ENCODE measurements around the gene REXO5. TPM values are rescaled to one million over a fixed set of nuclear protein-coding genes. Genes with fewer than 3 reads are reported as not detected.

REXO5 gene, protein sequence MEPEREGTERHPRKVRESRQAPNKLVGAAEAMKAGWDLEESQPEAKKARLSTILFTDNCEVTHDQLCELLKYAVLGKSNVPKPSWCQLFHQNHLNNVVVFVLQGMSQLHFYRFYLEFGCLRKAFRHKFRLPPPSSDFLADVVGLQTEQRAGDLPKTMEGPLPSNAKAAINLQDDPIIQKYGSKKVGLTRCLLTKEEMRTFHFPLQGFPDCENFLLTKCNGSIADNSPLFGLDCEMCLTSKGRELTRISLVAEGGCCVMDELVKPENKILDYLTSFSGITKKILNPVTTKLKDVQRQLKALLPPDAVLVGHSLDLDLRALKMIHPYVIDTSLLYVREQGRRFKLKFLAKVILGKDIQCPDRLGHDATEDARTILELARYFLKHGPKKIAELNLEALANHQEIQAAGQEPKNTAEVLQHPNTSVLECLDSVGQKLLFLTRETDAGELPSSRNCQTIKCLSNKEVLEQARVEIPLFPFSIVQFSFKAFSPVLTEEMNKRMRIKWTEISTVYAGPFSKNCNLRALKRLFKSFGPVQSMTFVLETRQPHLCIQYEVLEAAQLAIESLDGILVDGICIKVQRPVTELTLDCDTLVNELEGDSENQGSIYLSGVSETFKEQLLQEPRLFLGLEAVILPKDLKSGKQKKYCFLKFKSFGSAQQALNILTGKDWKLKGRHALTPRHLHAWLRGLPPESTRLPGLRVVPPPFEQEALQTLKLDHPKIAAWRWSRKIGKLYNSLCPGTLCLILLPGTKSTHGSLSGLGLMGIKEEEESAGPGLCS
- total RNA-seq (2021) (8.5 to 10.5 TPM (median 9.2 TPM) in 3 replicates), Bru-seq, nascent RNA (percentile 57 among the genes with signal in this experiment)
- long read RNA-seq, experiment 1, transcript REXO5-201 (20 exons, 2,722 nt): major isoform, 7 of 25 reads
- long read RNA-seq, experiment 1, partial matches to known transcripts: 2 of 25 reads
- long read RNA-seq, experiment 1, other reads (novel, unspliced or antisense): 13 of 25 reads
- long read RNA-seq, experiment 2, partial matches to known transcripts: 1 of 7 reads
- long read RNA-seq, experiment 2, other reads (novel, unspliced or antisense): 6 of 7 reads
- long read RNA-seq, experiment 3, partial matches to known transcripts: 0 of 5 reads
- long read RNA-seq, experiment 3, other reads (novel, unspliced or antisense): 4 of 5 reads

DNA sequence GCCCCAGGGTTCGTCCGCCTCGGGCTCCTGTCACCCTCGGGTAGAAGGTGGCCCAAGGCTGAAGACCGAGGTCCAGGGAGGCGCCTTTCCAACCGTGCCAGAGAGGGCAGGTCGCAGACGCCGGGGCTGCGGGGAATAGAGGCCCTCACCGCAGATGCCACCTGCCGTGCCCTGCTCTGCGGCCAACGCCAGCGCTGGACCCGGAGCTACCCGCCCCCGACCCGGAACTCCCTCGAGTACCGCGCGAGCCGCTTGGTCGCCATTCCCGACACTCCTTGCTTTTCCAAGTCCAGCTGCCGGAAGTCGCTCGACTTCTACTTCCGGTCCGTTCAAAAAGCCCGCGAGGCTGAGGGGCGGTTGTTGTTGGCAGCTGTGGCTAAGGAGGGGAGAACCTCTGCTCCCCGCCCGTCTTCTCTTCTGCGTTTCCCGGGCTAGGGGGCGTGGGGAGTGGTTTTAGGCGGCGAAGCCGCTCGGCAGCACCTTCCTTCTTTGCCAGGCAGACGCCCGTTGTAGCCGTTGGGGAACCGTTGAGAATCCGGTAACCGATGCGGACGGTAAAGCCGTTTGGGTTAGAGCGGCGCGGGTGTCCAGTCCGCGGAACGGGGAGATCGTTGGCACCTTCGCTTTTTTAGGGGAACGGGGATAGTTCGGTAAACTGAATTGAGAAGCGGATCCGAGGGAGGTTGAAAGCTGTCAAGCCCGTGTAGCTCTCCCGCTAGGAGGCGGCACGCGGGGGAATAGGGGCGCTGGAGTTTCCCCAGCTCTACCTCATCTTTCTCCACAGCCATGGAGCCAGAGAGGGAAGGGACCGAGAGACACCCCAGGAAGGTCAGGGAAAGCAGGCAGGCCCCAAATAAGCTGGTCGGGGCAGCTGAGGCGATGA lies at the start of gene REXO5, which contains the start of gene ERI2:
TSS of gene REXO5 (plus strand) at position 360 of the 883 bp plus-strand sequence. CDS start at position 787, 427 bp downstream.
TSS of gene ERI2 (minus strand) at position 305 of the 883 bp plus-strand sequence. CDS start at position 263, 42 bp downstream.
- no peaks in the 10 kb centered on the region for H3K36me3 Mint-ChIP-seq
- DNase-seq (ENCODE audit: low spot score) (peak; percentile 91), ATAC-seq (peak; percentile 88)
- H3K4me1 Mint-ChIP-seq: peaks cover 15% of the 10 kb centered on the region
- H3K27me3 Mint-ChIP-seq (ENCODE audit: low read depth): no peaks in the 10 kb centered on the region; the same call in 1 of the 2 replicates
- peak within 1 kb of the TSS; percentile 97 for H3K4me3 Mint-ChIP-seq
- POLR2A ChIA-PET: interaction anchor here (0.5 to 1.2 kb wide), 9 partner anchors 10 to 274 kb away, joined by 3 to 7 read pairs (median 4); partner anchors contain the start of genes DCUN1D3, LYRM1 and THUMPD1
- H3K27ac Mint-ChIP-seq: peak within 1 kb of the TSS; percentile 98
- CTCF ChIA-PET: interaction anchor here (0.8 to 1.8 kb wide), 11 partner anchors 10 to 495 kb away, joined by 3 to 9 read pairs (median 4); no protein-coding TSS in a partner anchor
- no peaks in the 10 kb centered on the region for H3K9me3 Mint-ChIP-seq
- TF ChIP-seq MYBL2 (CRISPR knock-in tag; IDR thresholded peaks at IDR 0.05): peak; percentile 97
- TF ChIP-seq, protein P1, sequence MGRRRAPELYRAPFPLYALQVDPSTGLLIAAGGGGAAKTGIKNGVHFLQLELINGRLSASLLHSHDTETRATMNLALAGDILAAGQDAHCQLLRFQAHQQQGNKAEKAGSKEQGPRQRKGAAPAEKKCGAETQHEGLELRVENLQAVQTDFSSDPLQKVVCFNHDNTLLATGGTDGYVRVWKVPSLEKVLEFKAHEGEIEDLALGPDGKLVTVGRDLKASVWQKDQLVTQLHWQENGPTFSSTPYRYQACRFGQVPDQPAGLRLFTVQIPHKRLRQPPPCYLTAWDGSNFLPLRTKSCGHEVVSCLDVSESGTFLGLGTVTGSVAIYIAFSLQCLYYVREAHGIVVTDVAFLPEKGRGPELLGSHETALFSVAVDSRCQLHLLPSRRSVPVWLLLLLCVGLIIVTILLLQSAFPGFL (CRISPR knock-in tag; IDR thresholded peaks at IDR 0.05; ENCODE audit: borderline replicate concordance): 0 out of 2 replicates have a peak, but pooled peaks have one; percentile 8
- TF ChIP-seq, protein P2, sequence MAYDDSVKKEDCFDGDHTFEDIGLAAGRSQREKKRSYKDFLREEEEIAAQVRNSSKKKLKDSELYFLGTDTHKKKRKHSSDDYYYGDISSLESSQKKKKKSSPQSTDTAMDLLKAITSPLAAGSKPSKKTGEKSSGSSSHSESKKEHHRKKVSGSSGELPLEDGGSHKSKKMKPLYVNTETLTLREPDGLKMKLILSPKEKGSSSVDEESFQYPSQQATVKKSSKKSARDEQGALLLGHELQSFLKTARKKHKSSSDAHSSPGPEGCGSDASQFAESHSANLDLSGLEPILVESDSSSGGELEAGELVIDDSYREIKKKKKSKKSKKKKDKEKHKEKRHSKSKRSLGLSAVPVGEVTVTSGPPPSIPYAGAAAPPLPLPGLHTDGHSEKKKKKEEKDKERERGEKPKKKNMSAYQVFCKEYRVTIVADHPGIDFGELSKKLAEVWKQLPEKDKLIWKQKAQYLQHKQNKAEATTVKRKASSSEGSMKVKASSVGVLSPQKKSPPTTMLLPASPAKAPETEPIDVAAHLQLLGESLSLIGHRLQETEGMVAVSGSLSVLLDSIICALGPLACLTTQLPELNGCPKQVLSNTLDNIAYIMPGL (CRISPR knock-in tag; IDR thresholded peaks at IDR 0.05): peak; percentile 74
- TF ChIP-seq, protein P3, sequence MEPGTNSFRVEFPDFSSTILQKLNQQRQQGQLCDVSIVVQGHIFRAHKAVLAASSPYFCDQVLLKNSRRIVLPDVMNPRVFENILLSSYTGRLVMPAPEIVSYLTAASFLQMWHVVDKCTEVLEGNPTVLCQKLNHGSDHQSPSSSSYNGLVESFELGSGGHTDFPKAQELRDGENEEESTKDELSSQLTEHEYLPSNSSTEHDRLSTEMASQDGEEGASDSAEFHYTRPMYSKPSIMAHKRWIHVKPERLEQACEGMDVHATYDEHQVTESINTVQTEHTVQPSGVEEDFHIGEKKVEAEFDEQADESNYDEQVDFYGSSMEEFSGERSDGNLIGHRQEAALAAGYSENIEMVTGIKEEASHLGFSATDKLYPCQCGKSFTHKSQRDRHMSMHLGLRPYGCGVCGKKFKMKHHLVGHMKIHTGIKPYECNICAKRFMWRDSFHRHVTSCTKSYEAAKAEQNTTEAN (CRISPR knock-in tag; IDR thresholded peaks at IDR 0.05): peak; percentile 89
- no peak for TF ChIP-seq RORB (CRISPR knock-in tag; IDR thresholded peaks at IDR 0.05)
- TF ChIP-seq, protein P4, sequence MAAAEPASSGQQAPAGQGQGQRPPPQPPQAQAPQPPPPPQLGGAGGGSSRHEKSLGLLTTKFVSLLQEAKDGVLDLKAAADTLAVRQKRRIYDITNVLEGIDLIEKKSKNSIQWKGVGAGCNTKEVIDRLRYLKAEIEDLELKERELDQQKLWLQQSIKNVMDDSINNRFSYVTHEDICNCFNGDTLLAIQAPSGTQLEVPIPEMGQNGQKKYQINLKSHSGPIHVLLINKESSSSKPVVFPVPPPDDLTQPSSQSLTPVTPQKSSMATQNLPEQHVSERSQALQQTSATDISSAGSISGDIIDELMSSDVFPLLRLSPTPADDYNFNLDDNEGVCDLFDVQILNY (CRISPR knock-in tag; IDR thresholded peaks at IDR 0.05): peak; percentile 96
- TF ChIP-seq, protein P5, sequence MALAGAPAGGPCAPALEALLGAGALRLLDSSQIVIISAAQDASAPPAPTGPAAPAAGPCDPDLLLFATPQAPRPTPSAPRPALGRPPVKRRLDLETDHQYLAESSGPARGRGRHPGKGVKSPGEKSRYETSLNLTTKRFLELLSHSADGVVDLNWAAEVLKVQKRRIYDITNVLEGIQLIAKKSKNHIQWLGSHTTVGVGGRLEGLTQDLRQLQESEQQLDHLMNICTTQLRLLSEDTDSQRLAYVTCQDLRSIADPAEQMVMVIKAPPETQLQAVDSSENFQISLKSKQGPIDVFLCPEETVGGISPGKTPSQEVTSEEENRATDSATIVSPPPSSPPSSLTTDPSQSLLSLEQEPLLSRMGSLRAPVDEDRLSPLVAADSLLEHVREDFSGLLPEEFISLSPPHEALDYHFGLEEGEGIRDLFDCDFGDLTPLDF (CRISPR knock-in tag; IDR thresholded peaks at IDR 0.05): peak; percentile 61; the same call in 1 of the 2 replicates
- peak; percentile 69; the same call in 1 of the 2 replicates for TF ChIP-seq SP1 (CRISPR knock-in tag; conservative IDR thresholded peaks at IDR 0.05)
- no peak for TF ChIP-seq ZBTB21 (CRISPR knock-in tag; IDR thresholded peaks at IDR 0.05; ENCODE audit: borderline replicate concordance)
- peak; percentile 95 for TF ChIP-seq FOXP1 (CRISPR knock-in tag; IDR thresholded peaks at IDR 0.05; ENCODE audit: borderline replicate concordance)
- TF ChIP-seq GABPB1 (CRISPR knock-in tag; IDR thresholded peaks at IDR 0.05): peak; percentile 84
- TF ChIP-seq, protein P6, sequence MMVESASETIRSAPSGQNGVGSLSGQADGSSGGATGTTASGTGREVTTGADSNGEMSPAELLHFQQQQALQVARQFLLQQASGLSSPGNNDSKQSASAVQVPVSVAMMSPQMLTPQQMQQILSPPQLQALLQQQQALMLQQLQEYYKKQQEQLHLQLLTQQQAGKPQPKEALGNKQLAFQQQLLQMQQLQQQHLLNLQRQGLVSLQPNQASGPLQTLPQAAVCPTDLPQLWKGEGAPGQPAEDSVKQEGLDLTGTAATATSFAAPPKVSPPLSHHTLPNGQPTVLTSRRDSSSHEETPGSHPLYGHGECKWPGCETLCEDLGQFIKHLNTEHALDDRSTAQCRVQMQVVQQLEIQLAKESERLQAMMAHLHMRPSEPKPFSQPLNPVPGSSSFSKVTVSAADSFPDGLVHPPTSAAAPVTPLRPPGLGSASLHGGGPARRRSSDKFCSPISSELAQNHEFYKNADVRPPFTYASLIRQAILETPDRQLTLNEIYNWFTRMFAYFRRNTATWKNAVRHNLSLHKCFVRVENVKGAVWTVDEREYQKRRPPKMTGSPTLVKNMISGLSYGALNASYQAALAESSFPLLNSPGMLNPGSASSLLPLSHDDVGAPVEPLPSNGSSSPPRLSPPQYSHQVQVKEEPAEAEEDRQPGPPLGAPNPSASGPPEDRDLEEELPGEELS (CRISPR knock-in tag; IDR thresholded peaks at IDR 0.05): peak; percentile 29; the same call in 1 of the 2 replicates
- TF ChIP-seq ELF4 (CRISPR knock-in tag; IDR thresholded peaks at IDR 0.05; ENCODE audit: low read depth): no peak
- no peak for TF ChIP-seq ZNF263 (CRISPR knock-in tag; IDR thresholded peaks at IDR 0.05; ENCODE audit: low read depth)
- TF ChIP-seq, protein P7, sequence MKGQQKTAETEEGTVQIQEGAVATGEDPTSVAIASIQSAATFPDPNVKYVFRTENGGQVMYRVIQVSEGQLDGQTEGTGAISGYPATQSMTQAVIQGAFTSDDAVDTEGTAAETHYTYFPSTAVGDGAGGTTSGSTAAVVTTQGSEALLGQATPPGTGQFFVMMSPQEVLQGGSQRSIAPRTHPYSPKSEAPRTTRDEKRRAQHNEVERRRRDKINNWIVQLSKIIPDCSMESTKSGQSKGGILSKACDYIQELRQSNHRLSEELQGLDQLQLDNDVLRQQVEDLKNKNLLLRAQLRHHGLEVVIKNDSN (CRISPR knock-in tag; IDR thresholded peaks at IDR 0.05): peak; percentile 52
- TF ChIP-seq CBFB (CRISPR knock-in tag; IDR thresholded peaks at IDR 0.05; ENCODE audit: low read depth): no peak
- TF ChIP-seq OVOL2 (CRISPR knock-in tag; IDR thresholded peaks at IDR 0.05; ENCODE audit: borderline replicate concordance): no peak
- TF ChIP-seq, protein P8, sequence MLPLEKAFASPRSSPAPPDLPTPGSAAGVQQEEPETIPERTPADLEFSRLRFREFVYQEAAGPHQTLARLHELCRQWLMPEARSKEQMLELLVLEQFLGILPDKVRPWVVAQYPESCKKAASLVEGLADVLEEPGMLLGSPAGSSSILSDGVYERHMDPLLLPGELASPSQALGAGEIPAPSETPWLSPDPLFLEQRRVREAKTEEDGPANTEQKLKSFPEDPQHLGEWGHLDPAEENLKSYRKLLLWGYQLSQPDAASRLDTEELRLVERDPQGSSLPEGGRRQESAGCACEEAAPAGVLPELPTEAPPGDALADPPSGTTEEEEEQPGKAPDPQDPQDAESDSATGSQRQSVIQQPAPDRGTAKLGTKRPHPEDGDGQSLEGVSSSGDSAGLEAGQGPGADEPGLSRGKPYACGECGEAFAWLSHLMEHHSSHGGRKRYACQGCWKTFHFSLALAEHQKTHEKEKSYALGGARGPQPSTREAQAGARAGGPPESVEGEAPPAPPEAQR (CRISPR knock-in tag; IDR thresholded peaks at IDR 0.05): no peak
- TF ChIP-seq, protein P9, sequence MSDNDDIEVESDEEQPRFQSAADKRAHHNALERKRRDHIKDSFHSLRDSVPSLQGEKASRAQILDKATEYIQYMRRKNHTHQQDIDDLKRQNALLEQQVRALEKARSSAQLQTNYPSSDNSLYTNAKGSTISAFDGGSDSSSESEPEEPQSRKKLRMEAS (CRISPR knock-in tag; IDR thresholded peaks at IDR 0.05): peak; percentile 70
